Measurements from ENCODE around the gene DDT.
A peak's percentile ranks its signal among the peaks of the same experiment; 100 is the strongest.
"Not testable (repeated sequence)": the region's sequence is repeated elsewhere in the genome, so short reads cannot be mapped to it uniquely, and the experiment has no call there.

Gene DDT

GRCh38 chr22:23969071-23969470 lies 5.2 kb downstream of the DDT start:
- Histone ChIP-seq H3K27me3 (ENCODE audit: insufficient read depth, low read length, poor library complexity, severe bottlenecking) (no peaks in the 10 kb centered on the region), H4K20me1 (ENCODE audit: insufficient read depth, low read length, poor library complexity, severe bottlenecking) (peaks cover 14% of the 10 kb centered on the region), H3F3A (ENCODE audit: low read depth) (no peaks in the 10 kb centered on the region), H3K9me3 (ENCODE audit: insufficient read depth, low read depth, low read length) (no peaks in the 10 kb centered on the region), H3K79me2 (ENCODE audit: insufficient read depth, low read length) (peaks cover 32% of the 10 kb centered on the region), H3K4me1 (ENCODE audit: insufficient read depth, low read length, poor library complexity, severe bottlenecking) (peaks cover 12% of the 10 kb centered on the region), H3K4me3 (ENCODE audit: low read length, poor library complexity, severe bottlenecking) (peak overlapping the region; percentile 43), H3K4me2 (ENCODE audit: low read depth, low read length, poor library complexity, severe bottlenecking) (peak overlapping the region; percentile 57), H3K36me3 (ENCODE audit: insufficient read depth, low read length) (peaks cover 28% of the 10 kb centered on the region; the same call in 1 of the 2 replicates), H2AFZ (ENCODE audit: low read length) (no peak overlapping the region), H3K9me2 (replicated peaks; ENCODE audit: low read depth, low read length) (no peaks in the 10 kb centered on the region), H3K9ac (ENCODE audit: low read depth, low read length, poor library complexity, severe bottlenecking) (no peak overlapping the region)
- no peak for TF ChIP-seq EZH2phosphoT487 (IDR thresholded peaks at IDR 0.05; ENCODE audit: borderline replicate concordance)
- no peak for TF ChIP-seq CTCF (conservative IDR thresholded peaks at IDR 0.05; ENCODE audit: low read length)

- H3K27me3 ChIP-seq (ENCODE audit: insufficient read depth, low read length, poor library complexity, severe bottlenecking); H3K4me2 ChIP-seq (ENCODE audit: low read depth, low read length, poor library complexity, severe bottlenecking); H3K9me2 ChIP-seq (replicated peaks; ENCODE audit: low read depth, low read length); H3F3A ChIP-seq (ENCODE audit: low read depth); H3K4me3 ChIP-seq (ENCODE audit: low read length, poor library complexity, severe bottlenecking); H2AFZ ChIP-seq (ENCODE audit: low read length); H3K9me3 ChIP-seq (ENCODE audit: insufficient read depth, low read depth, low read length); H3K9ac ChIP-seq (ENCODE audit: low read depth, low read length, poor library complexity, severe bottlenecking): not testable (repeated sequence)
- Histone ChIP-seq H3K79me2 (ENCODE audit: insufficient read depth, low read length) (peaks cover 27% of the 10 kb centered on the region), H3K4me1 (ENCODE audit: insufficient read depth, low read length, poor library complexity, severe bottlenecking) (peaks cover 12% of the 10 kb centered on the region), H3K36me3 (ENCODE audit: insufficient read depth, low read length) (peaks cover 25% of the 10 kb centered on the region; the same call in 1 of the 2 replicates), H4K20me1 (ENCODE audit: insufficient read depth, low read length, poor library complexity, severe bottlenecking) (peaks cover 14% of the 10 kb centered on the region)
Observed at GRCh38 chr22:23966568-23966967, 7.7 kb downstream of the DDT start, which contains the start of gene DDTL. Gene DDTL (plus strand): TSS chr22:23966888. CDS start chr22:23966915, 27 bp downstream.

GRCh38 chr22:23966094-23966493 lies 8.1 kb downstream of the DDT start:
- H3K27me3 ChIP-seq (ENCODE audit: insufficient read depth, low read length, poor library complexity, severe bottlenecking); H3K9ac ChIP-seq (ENCODE audit: low read depth, low read length, poor library complexity, severe bottlenecking); H3K4me2 ChIP-seq (ENCODE audit: low read depth, low read length, poor library complexity, severe bottlenecking); H3K4me3 ChIP-seq (ENCODE audit: low read length, poor library complexity, severe bottlenecking); H3K9me2 ChIP-seq (replicated peaks; ENCODE audit: low read depth, low read length); H3F3A ChIP-seq (ENCODE audit: low read depth); H3K9me3 ChIP-seq (ENCODE audit: insufficient read depth, low read depth, low read length); H2AFZ ChIP-seq (ENCODE audit: low read length): not testable (repeated sequence)
- H3K36me3 ChIP-seq (ENCODE audit: insufficient read depth, low read length): peaks cover 20% of the 10 kb centered on the region; the same call in 1 of the 2 replicates
- peaks cover 14% of the 10 kb centered on the region for H4K20me1 ChIP-seq (ENCODE audit: insufficient read depth, low read length, poor library complexity, severe bottlenecking)
- peaks cover 12% of the 10 kb centered on the region for H3K4me1 ChIP-seq (ENCODE audit: insufficient read depth, low read length, poor library complexity, severe bottlenecking)
- H3K79me2 ChIP-seq (ENCODE audit: insufficient read depth, low read length): peaks cover 22% of the 10 kb centered on the region

- H3F3A ChIP-seq (ENCODE audit: low read depth); H4K20me1 ChIP-seq (ENCODE audit: insufficient read depth, low read length, poor library complexity, severe bottlenecking); H3K79me2 ChIP-seq (ENCODE audit: insufficient read depth, low read length); H3K9me2 ChIP-seq (replicated peaks; ENCODE audit: low read depth, low read length); H3K4me1 ChIP-seq (ENCODE audit: insufficient read depth, low read length, poor library complexity, severe bottlenecking); H3K27me3 ChIP-seq (ENCODE audit: insufficient read depth, low read length, poor library complexity, severe bottlenecking); H3K4me2 ChIP-seq (ENCODE audit: low read depth, low read length, poor library complexity, severe bottlenecking); H3K4me3 ChIP-seq (ENCODE audit: low read length, poor library complexity, severe bottlenecking); H3K36me3 ChIP-seq (ENCODE audit: insufficient read depth, low read length); H3K9ac ChIP-seq (ENCODE audit: low read depth, low read length, poor library complexity, severe bottlenecking); H2AFZ ChIP-seq (ENCODE audit: low read length); H3K9me3 ChIP-seq (ENCODE audit: insufficient read depth, low read depth, low read length): not testable (repeated sequence)
Observed at GRCh38 chr22:23961084-23961771, 13.0 kb downstream of the DDT start, which contains the start of gene GSTT2B. Gene GSTT2B (minus strand): TSS chr22:23961195. CDS start chr22:23961131, 64 bp downstream.

All from Loucy (cell line).